Globus pallidus (tissue), 1 donor: ENCODE data around the gene OSBPL2.

Source experiments
- DNase-seq: peaks from one replicate; pipeline ENCODE4 v3.0.0-alpha.2; 2015; ENCODE audit warnings: low spot score

Gene OSBPL2

GRCh38 chr20:62237801-62238568 lies at the start of gene OSBPL2:
Gene OSBPL2 (plus strand): TSS chr20:62238521. CDS start chr20:62256185, 17,664 bp downstream.
- peak; percentile 99 for DNase-seq

GRCh38 chr20:62190639-62191411 lies 47.5 kb upstream of the OSBPL2 start:
- no peak for DNase-seq

- DNase-seq: no peak
These were observed 46.4 kb upstream of the OSBPL2 start for GRCh38 chr20:62191781-62192559.

GRCh38 chr20:62192635-62193034 lies 45.7 kb upstream of the OSBPL2 start:
- no peak for DNase-seq

DNA sequence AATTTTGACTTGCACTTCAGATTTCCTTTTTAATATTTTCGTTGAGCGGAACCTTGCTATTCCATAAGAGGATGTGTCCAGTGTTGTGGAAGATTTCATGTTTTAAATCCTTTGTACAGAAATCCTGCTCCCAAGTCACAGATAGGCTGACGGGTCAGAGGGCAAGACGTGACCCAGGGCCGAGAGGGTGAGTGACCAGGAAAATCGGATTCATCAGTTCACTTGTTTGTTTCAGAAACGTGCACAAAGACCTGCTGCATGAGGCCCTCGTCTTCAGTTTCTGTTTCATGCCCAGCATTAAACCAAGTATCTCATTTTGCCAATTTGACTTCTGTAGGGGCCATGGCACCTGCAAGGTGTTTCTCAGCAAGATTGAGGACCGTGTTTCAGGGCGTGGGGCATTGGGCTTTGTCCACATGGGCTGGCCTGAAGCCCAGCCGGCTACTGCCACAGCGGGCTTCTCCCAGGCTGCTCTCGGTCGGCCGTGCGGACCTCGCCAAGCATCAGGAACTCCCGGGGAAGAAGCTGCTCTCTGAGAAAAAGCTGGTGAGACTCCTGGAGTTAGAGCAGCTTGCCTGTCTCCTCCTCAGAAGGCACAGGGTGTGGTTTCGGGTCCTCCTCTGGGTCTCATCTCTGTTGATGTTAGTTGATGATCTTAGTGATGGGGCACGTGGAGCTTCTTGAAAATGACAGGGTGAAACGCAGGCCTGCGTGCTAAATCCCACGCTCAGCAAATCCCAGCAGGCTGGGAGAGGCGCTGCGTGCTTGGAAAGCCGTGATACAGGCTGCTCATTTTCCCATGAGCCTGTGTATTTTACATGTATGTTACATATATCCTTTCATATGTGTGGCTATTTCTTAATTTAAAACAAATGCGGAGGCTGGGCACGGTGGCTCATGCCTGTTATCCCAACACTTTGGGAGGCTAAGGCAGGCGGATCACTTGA lies 45.0 kb upstream of the OSBPL2 start:
- DNase-seq: no peak

DNA sequence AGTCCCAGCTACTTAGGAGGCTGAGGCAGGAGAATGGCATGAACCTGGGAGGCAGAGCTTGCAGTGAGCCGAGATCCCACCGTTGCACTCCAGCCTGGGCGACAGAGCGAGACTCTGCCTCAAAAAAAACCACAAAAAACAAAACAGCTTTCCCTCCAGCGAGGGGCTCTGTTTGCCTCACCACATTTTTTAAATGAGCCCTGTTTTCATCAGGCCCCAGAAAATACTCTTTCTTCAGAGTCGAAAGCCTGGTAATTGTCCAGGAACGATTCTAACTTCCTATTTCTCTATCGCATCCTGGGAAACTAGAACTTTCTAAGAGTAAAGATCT lies 43.3 kb upstream of the OSBPL2 start:
- no peak for DNase-seq

DNA sequence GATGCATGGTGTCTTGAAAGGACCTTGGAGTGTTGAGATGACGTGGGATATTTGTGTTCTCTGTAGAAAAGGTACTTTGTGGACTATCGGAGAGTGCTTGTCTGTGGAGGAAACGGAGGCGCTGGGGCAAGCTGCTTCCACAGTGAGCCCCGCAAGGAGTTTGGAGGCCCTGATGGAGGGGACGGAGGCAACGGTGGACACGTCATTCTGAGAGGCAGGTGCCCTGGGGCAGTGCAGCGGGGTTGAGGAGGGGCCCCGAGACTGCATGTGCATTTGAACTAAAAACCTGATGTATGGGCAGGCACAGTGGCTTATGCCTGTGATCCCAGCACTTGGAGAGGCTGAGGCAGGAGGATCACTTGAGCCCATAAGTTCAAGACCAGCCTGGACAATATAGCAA lies 42.6 kb upstream of the OSBPL2 start:
- no peak for DNase-seq

DNA sequence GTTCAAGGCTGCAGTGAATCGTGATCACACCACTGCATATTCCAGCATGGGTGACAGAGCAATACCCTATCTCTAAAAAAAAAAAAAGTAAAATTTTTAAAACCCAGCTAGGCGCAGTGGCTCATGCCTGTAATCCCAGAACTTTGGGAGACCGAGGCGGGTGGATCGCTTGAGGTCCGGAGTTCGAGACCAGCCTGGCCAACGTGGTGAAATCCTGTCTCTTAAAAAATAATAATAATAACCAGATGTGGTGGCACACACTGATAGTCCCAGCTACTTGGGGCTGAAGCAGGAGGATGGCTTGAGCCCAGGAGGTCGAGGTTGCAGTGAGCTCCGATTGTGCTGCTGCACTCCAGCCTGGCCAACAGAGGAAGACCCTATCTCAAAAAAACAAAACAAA lies 42.0 kb upstream of the OSBPL2 start:
- no peak for DNase-seq

- no peak for DNase-seq
These were observed 41.0 kb upstream of the OSBPL2 start for GRCh38 chr20:62197311-62197710.

- no peak for DNase-seq
These were observed 40.5 kb upstream of the OSBPL2 start for GRCh38 chr20:62197801-62198200.

- DNase-seq: no peak
These were observed 39.8 kb upstream of the OSBPL2 start for GRCh38 chr20:62198496-62198895.

GRCh38 chr20:62198931-62199330 lies 39.4 kb upstream of the OSBPL2 start:
- DNase-seq: no peak

- no peak for DNase-seq
These were observed 37.7 kb upstream of the OSBPL2 start for GRCh38 chr20:62200491-62201172.

DNA sequence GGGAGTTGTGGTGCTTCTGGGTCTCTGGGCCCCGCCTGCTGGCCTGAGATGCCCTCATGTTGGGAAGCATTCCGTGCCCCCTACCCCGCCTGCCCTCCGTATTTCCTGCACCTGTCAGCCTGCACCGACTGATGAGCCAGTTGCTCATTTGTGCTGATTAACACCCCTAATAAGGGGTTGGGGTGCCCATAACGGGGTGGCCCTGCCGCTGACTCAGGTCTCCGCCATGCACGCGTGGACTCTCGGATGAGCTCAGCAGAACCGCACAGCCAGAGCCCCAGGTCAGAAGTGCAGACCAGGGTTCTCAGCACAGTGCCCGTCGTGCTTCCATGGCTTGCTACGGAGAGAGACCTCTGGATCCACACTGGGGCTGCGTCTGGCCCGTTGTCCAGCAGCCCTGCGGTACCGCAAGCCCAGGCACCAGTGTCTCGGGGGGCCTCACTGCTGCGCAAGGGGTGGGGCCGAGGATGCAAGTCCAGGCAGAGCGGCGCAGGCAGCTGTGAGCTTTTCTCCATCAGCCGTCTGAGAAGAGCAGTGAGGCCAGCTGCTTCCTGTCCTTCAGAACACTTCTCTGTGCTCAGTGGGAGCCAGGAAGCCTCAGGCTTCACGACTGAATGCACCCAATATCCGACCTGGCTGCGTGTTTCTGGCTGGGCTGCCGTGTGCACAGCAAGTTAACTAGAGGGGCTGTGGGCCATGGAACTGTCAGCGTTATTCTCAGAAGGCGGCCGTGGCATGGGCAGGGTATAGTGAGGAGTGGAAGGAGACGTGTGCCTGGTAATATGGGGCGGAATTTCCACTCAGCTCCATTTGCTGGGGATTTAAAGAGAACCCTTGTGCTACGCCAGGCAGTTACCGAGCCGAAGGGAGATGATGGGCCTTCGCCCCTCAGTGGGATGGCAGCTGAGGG lies 36.9 kb upstream of the OSBPL2 start:
- DNase-seq: no peak

DNA sequence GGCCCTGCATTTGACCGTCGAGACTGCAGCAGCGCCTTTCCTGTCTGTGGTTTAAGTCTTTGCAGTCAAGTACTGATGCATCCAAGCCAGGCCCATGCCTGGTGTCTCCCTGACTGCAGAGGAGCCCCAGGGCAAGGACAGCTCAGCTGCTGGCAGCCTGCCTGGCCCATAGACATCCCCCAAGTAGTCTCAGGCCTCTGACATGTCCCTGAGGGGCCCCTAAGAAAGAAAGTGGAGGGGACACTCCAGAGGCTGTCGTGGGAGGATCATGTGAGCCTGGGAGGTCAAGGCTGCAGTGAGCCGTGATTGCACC lies 36.3 kb upstream of the OSBPL2 start:
- DNase-seq: no peak

DNA sequence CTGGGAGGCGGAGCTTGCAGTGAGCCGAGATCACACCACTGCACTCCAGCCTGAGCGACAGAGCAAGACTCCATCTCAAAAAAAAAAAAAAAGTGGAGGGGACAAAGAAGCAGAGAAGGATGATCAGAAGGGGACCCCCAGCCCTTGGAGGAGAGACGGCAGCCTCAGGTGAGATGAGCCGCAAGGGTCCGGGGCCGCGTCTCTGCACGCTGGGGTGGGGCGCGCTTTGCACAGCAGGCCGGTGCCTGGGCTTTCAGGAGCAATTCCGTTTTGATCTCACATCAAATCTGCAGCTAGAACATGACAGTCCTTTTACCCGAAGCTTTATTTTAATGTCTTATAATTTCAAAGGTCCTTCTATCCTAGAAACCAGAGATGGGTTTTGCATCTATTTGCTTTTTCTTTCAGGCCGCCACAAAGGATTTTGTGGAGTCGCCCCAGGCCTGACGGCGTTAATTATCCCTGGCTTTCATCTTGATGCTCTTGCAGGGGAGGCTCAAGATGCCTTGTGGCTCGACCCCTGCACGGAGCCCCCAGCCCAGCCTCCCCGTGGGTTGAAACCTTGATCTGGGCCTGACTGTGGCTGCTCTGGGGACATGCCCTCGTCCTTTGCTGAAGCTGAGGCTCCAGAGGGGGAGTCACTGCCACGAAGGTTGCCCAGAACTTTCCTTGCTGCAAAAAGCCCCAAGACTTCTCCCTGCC lies 35.5 kb upstream of the OSBPL2 start:
- no peak for DNase-seq

GRCh38 chr20:62203378-62204030 lies 34.8 kb upstream of the OSBPL2 start:
- no peak for DNase-seq

GRCh38 chr20:62205618-62206387 lies 32.5 kb upstream of the OSBPL2 start:
- no peak for DNase-seq
